Measurements from ENCODE around the gene COLQ. TPM values are rescaled to one million over a fixed set of nuclear protein-coding genes. Genes with fewer than 3 reads are reported as not detected.

COLQ gene
- total RNA-seq, 1 experiment from 2014 or later = not detected

DNA sequence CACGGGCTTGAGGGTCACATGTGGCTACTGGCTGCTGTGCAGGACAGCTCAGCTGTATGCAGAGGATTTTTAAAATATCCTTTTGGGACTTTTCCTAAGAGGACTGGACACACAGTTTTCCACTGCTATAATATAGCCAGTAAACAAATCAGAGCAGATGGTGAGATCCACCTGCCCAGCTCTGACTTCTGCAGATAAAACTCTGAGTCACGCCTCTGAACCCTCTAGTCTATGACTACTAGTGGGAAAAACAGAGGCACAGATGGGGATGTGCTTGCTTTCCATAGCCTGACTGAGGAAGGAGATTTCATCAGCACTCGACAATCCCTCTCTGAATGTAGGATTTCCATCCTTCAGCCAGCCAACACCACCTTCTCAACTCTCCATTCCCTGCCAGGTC is 45.1 kb downstream of the COLQ start:
- Histone ChIP-seq H3K4me1 (no peaks in the 10 kb centered on the region), H3K4me3 (ENCODE audit: low read depth, low read length) (no peak overlapping the region), H3K36me3 (ENCODE audit: control insufficient read depth, insufficient read depth, low read length) (no peaks in the 10 kb centered on the region), H3K9me3 (no peaks in the 10 kb centered on the region), H3K27me3 (replicated peaks; ENCODE audit: control insufficient read depth, insufficient read depth, low read length) (no peaks in the 10 kb centered on the region)
- DNase-seq = no peak
- no peaks in the 10 kb centered on the region for H3K4me1 Mint-ChIP-seq (ENCODE audit: low read depth, unreplicated experiment)
- H3K27ac Mint-ChIP-seq (ENCODE audit: unreplicated experiment) = no peak overlapping the region
- CTCF ChIA-PET = no interaction called here
- H3K4me3 Mint-ChIP-seq (ENCODE audit: unreplicated experiment) = no peak overlapping the region
- peaks cover 4% of the 10 kb centered on the region for H3K27me3 Mint-ChIP-seq (ENCODE audit: insufficient read depth, unreplicated experiment)
- TF ChIP-seq CTCF (IDR thresholded peaks at IDR 0.05; ENCODE audit: insufficient read depth in 1 of 2, low read depth in 1 of 2, low read length in 1 of 2, severe bottlenecking in 1 of 2, unreplicated experiment in 1 of 2) = no peak
- H3K9me3 Mint-ChIP-seq (ENCODE audit: unreplicated experiment) = no peaks in the 10 kb centered on the region
- intact Hi-C loops (cut with micrococcal nuclease; ENCODE audit: unreplicated experiment) = no loop called here
- POLR2A ChIA-PET = no interaction called here
- BruUV-seq (replicated peaks) = no TSS peak
- no peaks in the 10 kb centered on the region for H3K36me3 Mint-ChIP-seq (ENCODE audit: insufficient read depth, unreplicated experiment)

DNA sequence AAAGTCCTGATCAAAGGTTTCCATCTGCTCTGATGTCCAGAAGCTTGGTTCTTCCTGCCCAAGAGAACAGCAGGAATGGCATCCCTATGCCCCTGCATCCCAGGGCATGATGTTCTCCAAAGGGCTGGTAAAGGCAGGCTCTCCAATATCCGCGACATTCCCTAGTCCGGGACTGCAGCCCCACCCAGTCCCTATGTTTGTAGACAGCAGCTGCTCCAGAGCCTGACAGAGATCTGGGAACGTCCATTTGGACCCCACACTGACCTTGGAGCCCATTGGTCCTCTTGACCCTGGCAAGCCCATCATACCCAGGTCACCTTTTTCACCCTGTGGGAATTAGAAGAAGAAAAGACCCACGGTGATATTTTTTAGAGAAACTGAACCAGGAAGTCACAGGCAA is 46.3 kb downstream of the COLQ start:
- no peaks in the 10 kb centered on the region for H3K27me3 ChIP-seq (replicated peaks; ENCODE audit: control insufficient read depth, insufficient read depth, low read length)
- Mint-ChIP-seq H3K27ac (ENCODE audit: unreplicated experiment) (no peak overlapping the region), H3K27me3 (ENCODE audit: insufficient read depth, unreplicated experiment) (peaks cover 9% of the 10 kb centered on the region), H3K9me3 (ENCODE audit: unreplicated experiment) (no peaks in the 10 kb centered on the region), H3K4me1 (ENCODE audit: low read depth, unreplicated experiment) (no peaks in the 10 kb centered on the region), H3K4me3 (ENCODE audit: unreplicated experiment) (no peak overlapping the region), H3K36me3 (ENCODE audit: insufficient read depth, unreplicated experiment) (no peaks in the 10 kb centered on the region)
- intact Hi-C loops (cut with micrococcal nuclease; ENCODE audit: unreplicated experiment) = no loop called here
- ChIA-PET POLR2A (no interaction called here), CTCF (no interaction called here)
- no peaks in the 10 kb centered on the region for H3K36me3 ChIP-seq (ENCODE audit: control insufficient read depth, insufficient read depth, low read length)
- no peak for DNase-seq
- no peak for TF ChIP-seq CTCF (IDR thresholded peaks at IDR 0.05; ENCODE audit: insufficient read depth in 1 of 2, low read depth in 1 of 2, low read length in 1 of 2, severe bottlenecking in 1 of 2, unreplicated experiment in 1 of 2)
- BruUV-seq (replicated peaks) = no TSS peak
- H3K4me3 ChIP-seq (ENCODE audit: low read depth, low read length) = no peak overlapping the region
- no peaks in the 10 kb centered on the region for H3K9me3 ChIP-seq
- H3K4me1 ChIP-seq = no peaks in the 10 kb centered on the region

DNA sequence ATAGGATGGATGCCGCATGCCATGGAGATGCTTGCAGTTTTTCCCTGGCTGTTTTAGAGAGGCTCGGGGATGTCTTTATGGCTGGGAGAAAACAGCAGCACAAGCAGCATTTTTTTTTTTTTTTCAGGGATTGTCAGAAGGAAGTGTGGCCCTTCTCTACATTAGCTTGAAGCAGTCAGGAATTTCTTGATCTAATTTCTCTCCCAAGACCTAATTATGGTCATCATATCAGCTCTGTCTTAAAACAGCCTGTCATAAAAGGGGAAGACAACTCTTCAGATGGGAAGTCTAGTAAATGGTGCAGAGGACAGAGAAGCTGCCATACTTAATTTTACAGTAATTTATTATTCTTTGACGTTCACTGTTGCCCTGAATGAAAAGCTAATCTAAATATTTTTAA is 49.6 kb downstream of the COLQ start:
- no peak overlapping the region for H3K4me3 Mint-ChIP-seq (ENCODE audit: unreplicated experiment)
- intact Hi-C loops (cut with micrococcal nuclease; ENCODE audit: unreplicated experiment) = no loop called here
- no peak for DNase-seq
- no peaks in the 10 kb centered on the region for H3K4me1 ChIP-seq
- no peaks in the 10 kb centered on the region for H3K9me3 Mint-ChIP-seq (ENCODE audit: unreplicated experiment)
- H3K4me3 ChIP-seq (ENCODE audit: low read depth, low read length) = no peak overlapping the region
- BruUV-seq (replicated peaks) = no TSS peak
- peaks cover 9% of the 10 kb centered on the region for H3K27me3 Mint-ChIP-seq (ENCODE audit: insufficient read depth, unreplicated experiment)
- no peaks in the 10 kb centered on the region for H3K36me3 ChIP-seq (ENCODE audit: control insufficient read depth, insufficient read depth, low read length)
- no peaks in the 10 kb centered on the region for H3K36me3 Mint-ChIP-seq (ENCODE audit: insufficient read depth, unreplicated experiment)
- H3K4me1 Mint-ChIP-seq (ENCODE audit: low read depth, unreplicated experiment) = no peaks in the 10 kb centered on the region
- H3K27ac Mint-ChIP-seq (ENCODE audit: unreplicated experiment) = no peak overlapping the region
- H3K9me3 ChIP-seq = no peaks in the 10 kb centered on the region
- CTCF ChIA-PET = interaction anchor here (0.6 to 0.7 kb wide), 2 partner anchors 19 to 269 kb away, joined by 3 read pairs; no protein-coding TSS in a partner anchor
- POLR2A ChIA-PET = no interaction called here
- no peak for TF ChIP-seq CTCF (IDR thresholded peaks at IDR 0.05; ENCODE audit: insufficient read depth in 1 of 2, low read depth in 1 of 2, low read length in 1 of 2, severe bottlenecking in 1 of 2, unreplicated experiment in 1 of 2)
- no peaks in the 10 kb centered on the region for H3K27me3 ChIP-seq (replicated peaks; ENCODE audit: control insufficient read depth, insufficient read depth, low read length)
